Inflammatory macrophage treated with lipopolysaccharide for 4 hours (primary cell): ENCODE measurements around the gene GRB2.
A peak's percentile ranks its signal among the peaks of the same experiment; 100 is the strongest.
"Not testable (repeated sequence)": the region's sequence is repeated elsewhere in the genome, so short reads cannot be mapped to it uniquely, and the experiment has no call there.

Source experiments
- DNase-seq: peaks from one replicate; pipeline ENCODE4 v3.0.0-alpha.2; 2020

Gene GRB2

GRCh38 chr17:75316253-75316652 lies 89.2 kb downstream of the GRB2 start:
- no peak for DNase-seq

GRCh38 chr17:75315541-75316243 lies 89.8 kb downstream of the GRB2 start:
- DNase-seq, result peak; percentile 94

- peak; percentile 99 for DNase-seq
Observed at GRCh38 chr17:75313941-75314551, 91.4 kb downstream of the GRB2 start.

DNA sequence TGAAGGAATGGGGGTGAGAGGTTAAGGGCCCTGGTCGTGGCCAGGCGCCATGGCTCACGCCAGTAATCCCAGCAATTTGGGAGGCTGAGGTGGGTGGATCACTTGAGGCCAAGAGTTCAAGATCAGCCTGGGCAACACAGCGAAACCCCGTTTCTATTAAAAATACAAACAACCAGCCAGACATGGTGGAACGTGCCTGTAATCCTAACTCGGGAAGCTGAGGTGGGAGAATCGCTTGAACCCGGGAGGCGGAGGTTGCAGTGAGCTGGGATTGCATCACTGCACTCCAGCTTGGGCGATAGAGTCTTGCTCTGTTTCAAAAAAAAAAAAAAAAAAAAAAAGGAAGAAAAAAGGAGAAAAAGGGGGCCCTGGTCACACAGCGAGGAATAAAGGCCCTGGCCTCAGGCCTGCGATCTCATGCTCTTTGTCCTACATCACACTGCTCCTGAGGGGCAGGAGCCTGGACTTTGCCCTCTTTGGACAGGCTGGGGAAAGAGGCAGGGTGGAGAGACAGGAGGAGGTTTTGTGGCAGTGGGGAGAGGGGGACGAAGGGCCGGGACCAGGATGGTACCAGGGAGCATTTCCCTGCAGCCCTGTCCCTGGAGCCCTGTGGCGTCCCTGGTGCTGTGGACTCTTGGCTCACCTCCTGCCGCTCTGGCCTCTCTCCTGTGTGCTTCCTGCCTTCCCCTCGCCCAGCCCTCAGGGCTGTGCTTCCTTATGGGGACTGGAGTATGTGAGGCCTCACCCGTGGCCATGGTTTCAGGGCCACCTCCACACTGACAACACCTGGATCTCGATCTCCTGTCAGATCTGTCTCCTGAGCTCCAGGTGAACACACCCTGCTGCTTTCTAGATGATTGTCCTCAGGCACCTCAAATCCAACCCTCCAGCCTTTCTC lies 96.5 kb downstream of the GRB2 start:
- peak; percentile 50 for DNase-seq

GRCh38 chr17:75307957-75308731 lies 97.3 kb downstream of the GRB2 start:
- DNase-seq, result no peak

- peak; percentile 95 for DNase-seq
Observed at GRCh38 chr17:75301502-75302206, 103.8 kb downstream of the GRB2 start.

- DNase-seq, result peak; percentile 95
Observed at GRCh38 chr17:75301049-75301448, 104.4 kb downstream of the GRB2 start.

DNA sequence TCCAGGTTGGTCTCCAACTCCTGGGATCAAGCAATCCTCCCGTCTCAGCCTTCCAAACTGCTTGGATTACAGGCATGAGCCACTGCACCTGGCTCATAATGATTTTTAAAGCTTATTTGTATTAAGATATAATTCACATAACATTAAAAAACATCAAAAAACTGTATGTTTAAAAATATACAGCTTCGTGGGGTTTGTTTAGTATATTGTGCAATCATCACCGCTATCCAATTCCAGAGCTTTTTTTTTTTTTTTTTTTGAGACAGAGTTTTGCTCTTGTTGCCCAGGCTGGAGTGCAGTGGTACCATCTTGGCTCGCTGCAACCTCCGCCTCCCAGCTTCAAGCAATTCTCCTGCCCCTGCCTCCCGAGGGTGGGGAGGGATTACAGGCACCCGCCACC lies 105.2 kb downstream of the GRB2 start:
- no peak for DNase-seq

DNA sequence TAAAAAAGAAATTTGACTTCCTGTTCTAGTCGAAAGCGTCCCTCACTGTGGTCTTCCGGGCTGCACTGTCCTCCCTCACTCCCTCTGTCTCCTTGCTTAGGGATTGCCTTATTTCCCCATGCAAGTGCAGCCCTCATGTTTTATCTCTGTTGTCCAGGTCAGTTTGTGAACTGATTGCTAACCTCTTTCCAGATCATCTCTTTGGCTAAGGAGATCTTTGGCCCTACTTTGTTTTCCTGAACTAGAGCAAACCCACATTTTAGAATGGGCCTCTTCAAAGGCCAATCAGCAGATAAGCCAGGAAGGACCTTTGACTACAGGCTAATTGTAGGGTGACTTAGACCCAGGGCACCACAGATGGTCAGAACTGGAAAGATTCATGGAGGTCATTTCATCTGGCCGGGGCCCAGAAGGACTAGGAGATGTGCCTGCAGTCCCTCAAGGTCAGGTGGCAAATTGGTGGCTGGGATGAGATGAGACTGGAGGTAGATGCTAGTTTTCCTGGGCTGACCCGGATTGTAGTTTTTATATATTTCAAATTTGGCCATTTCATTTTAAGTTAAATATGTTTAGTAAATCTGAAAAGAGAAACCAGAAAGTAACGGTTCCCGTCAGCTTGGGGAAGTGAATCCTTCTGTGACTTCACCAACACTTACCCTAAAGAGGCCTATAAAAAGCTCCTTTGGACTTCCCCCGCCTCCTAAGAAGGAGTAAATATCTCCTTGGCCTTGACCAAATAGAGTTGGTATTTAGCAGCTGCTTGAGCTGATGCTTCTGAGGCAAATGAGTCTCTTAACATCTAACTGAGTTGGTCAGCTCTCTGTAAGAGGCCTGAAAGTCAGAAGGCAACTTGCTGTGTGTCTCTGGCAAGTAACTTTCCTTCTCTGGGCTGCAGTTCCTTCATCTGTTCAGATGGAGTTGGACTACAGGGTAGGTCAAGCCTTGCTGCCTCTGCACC lies 110.0 kb downstream of the GRB2 start:
- DNase-seq, result peak; percentile 97

- DNase-seq, result peak; percentile 79
Observed at GRCh38 chr17:75292810-75293448, 112.5 kb downstream of the GRB2 start.

- peak; percentile 89 for DNase-seq
Observed at GRCh38 chr17:75289832-75290337, 115.6 kb downstream of the GRB2 start.

GRCh38 chr17:75289115-75289831 lies 116.2 kb downstream of the GRB2 start, which contains the start of gene SLC25A19:
TSS of gene SLC25A19 (minus strand) at chr17:75289433. CDS start at chr17:75286764, 2,669 bp downstream.
- peak; percentile 99 for DNase-seq

DNA sequence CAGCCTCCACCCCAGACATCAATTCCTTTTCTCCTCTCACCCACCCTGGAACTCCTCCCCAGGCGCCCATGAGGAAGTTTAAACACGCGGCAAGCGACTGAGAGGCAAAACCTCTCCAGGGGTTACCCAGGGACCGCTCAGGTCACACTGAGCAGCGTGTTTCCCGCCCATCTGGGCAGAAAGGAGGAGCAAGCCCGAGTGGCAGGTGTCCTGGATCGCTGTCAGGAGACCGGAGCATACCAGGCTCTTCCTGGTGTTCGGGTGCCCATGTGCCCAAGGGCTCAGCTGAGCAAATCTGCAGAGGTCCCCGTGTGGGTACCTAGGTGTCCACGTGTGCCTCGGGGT lies 116.7 kb downstream of the GRB2 start:
- DNase-seq, result no peak

GRCh38 chr17:75288359-75288758 lies 117.1 kb downstream of the GRB2 start:
- no peak for DNase-seq

DNA sequence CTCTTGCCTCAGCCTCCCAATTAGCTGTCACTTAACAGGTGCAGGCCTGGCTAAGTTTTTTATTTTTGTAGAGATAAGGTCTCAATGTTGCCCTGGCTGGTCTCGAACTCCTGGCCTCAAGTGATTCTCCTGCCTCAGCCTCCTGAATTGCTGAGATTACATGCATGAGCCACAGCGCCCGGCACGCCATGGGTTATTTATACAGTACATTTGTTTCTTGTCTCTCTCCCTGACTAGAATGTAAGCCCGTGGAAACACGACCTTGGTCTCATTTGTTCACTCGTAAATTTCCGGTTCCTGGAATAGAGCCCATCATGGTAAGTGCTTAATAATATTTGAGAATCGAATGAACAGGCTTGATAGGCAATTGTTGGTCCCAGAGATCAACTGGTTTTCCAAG lies 118.3 kb downstream of the GRB2 start:
- no peak for DNase-seq

DNA sequence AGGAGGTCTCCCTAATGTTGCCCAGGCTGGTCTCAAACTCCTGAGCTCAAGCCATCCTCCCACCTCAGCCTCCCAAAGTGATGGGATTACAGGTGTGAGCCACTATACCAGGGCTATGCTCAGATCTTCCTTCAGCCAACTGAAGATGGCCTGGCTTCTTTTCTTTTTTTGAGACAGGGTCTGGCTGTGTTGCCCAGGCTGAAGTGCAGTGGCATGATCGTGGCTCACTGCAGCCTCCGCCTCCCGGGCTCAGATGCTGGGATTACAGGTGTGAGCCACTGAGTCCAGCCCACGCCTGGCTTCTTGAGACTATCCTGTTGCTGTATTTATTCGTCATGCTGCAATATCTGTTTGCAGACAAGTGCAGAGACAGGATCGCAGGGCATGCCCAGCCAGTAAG lies 120.4 kb downstream of the GRB2 start:
- no peak for DNase-seq

DNA sequence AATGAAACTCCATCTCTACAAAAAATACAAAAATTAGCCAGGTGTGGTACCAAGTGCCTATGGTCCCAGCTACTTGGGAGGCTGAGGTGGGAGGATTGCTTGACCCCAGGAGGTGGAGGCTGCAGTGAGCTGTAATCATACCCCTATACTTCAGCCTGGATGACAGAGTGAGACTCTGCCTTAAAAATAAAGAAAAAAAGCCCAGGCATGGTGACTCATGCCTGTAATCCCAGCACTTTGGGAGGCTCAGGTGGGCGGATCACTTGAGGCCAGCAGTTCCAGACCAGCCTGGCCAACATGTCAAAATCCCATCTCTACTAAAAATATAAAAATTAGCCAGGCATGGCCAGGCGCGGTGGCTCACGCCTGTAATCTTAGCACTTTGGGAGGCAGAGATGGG lies 125.3 kb downstream of the GRB2 start:
- DNase-seq, result not testable (repeated sequence)

DNA sequence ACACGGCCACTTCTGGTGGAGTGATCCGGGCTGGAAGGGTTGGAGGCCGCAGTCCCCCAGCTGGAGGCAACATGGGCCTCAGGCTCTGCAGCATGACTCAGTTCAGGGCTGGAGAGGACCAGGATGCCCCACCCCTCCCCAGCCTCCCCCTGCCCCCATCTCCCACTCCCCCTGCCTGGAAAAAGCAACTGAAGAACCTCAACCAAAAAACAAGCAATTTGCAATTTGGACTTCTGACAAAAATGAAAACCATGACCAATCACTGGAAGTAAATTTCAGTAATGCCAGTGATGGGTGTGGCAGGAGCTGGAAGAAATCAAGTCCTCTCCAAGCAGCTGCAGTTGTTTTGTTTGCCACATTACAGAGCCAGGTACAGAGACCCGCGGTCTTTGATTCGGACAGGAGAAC lies 127.8 kb downstream of the GRB2 start:
- DNase-seq, result no peak

DNA sequence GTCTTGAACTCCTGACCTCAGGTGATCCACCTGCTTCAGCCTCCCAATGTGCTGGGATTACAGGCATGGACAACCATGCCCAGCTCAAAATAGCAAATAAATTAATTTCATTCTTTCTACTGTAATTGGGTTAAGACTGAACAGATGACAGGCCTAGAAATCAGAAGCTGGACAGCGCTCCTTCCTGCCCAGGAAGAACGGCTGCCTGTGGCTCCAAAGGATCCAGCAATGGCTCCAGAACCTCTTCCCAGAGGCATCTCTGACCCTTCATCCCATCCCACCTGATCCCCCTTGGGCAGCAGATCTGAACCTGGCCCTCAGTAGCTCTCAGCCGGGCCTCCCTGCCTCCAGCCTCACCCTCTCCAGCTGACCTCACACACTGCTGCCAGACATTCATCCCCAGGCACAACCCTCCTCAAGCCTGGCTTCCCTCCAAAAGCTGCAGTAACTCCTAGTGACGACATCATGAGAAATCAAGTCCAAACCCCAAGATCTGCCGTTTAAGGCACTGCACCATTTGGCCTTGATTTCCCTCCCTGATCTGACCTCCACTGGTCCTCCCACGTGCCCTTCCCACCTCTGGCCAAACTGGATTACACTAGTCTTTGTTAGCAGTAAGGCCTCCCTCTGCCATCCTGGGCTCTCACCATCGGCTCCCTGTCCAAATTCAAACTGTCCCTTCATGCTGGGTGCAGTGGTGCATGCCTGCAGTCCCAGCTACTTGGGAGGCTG lies 131.3 kb downstream of the GRB2 start:
- DNase-seq, result no peak
